ENCODE data around the gene APBB2.

DNA sequence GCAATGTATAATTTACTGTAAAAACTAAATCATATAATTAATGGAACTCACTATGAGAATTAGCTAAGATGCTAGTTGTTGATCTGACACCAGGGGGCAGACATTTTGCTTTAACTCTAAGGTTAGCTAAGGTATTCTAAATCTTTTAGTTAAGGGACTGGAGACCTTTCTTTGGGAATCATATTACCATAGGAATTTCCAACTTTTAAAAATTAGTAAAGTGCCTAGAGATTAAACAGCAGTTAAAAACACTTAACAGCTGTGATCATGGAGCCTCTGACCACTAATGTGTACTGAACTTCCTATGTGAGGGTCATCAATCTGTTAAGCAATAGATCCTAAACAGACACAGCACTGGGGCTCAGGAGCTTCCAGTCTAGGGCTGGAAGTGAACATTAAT lies 238.0 kb downstream of the APBB2 start:
- TF ChIP-seq EZH2 (IDR thresholded peaks at IDR 0.05; ENCODE audit: insufficient read depth, poor library complexity, severe bottlenecking) (no peak), EZH2phosphoT487 (IDR thresholded peaks at IDR 0.05; ENCODE audit: insufficient read depth, low read depth) (no peak)
